GM13977 (cell line): ENCODE results near the gene FJX1.

Source experiments
- DNase-seq: peaks from one replicate; pipeline ENCODE4 v3.0.0; 2012; ENCODE audit warnings: low spot score
- in situ Hi-C: fragments of 300-500 bp; cut with MboI; formaldehyde crosslinking; loops from one replicate; pipeline ENCODE4 v1.12.0; 2022; ENCODE audit warnings: low sequenced_read_pairs, low pct_unique_long_range_greater_than_20kb, mixed read lengths, inconsistent platforms; ENCODE audit not compliant: unreplicated experiment
- TF ChIP-seq, protein P1 (sequence below): IDR thresholded peaks from 2 replicates; pipeline ENCODE4 v1.5.1; 2012; ENCODE audit warnings: mild to moderate bottlenecking, control low read depth; ENCODE audit not compliant: insufficient read depth; ENCODE audit errors: extremely low read depth, missing control alignments

FJX1 gene

GRCh38 chr11:35619855-35620640 lies 1.8 kb downstream of the FJX1 start:
- in situ Hi-C loops = loop anchor here (10.0 kb wide), 3 partner anchors 205 to 645 kb away; no protein-coding TSS in a partner anchor
- DNase-seq = peak; percentile 35
- TF ChIP-seq, protein P1, sequence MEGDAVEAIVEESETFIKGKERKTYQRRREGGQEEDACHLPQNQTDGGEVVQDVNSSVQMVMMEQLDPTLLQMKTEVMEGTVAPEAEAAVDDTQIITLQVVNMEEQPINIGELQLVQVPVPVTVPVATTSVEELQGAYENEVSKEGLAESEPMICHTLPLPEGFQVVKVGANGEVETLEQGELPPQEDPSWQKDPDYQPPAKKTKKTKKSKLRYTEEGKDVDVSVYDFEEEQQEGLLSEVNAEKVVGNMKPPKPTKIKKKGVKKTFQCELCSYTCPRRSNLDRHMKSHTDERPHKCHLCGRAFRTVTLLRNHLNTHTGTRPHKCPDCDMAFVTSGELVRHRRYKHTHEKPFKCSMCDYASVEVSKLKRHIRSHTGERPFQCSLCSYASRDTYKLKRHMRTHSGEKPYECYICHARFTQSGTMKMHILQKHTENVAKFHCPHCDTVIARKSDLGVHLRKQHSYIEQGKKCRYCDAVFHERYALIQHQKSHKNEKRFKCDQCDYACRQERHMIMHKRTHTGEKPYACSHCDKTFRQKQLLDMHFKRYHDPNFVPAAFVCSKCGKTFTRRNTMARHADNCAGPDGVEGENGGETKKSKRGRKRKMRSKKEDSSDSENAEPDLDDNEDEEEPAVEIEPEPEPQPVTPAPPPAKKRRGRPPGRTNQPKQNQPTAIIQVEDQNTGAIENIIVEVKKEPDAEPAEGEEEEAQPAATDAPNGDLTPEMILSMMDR = no peak

DNA sequence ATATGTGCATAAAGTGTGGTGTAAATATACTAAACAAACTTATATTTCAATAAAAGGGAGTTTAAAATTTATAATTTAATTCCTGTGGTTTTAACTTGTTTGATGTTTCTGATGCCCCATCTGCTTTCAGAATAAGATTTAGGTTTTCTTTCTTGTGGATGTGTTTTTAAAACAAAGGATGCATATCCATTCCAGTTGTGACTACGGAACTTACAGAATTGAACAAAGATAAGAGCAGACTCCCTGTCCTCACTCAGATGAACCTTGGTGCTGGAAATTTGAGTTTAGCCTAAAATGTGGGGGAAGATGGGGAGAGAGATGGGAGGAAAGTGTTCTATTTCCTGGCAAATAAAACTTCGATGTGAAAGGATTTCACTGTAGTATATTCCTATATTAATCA lies 2.5 kb downstream of the FJX1 start:
- no peak for DNase-seq
- TF ChIP-seq, protein P1 = no peak
- in situ Hi-C loops = no loop called here

DNA sequence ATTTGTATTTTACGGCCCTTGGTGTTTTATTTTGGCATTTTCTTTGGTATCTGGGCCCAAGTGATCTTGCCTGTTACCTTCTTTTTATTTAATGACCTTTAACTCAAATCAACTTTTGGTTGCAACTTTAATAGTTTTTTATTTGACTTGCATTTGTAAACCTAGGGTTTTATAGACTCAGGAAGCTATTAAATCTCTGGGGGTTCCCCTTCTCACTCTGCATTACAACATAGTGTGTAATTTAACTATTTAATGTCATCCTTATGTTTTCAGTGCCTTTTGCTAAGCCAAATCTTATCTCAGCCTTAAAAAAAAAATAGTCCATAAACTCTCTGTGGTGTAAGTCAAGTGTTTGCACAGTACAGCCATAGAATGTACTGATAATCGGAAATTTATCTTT lies 3.4 kb downstream of the FJX1 start:
- TF ChIP-seq, protein P1 = no peak
- in situ Hi-C loops = no loop called here
- no peak for DNase-seq

GRCh38 chr11:35622070-35622469 lies 3.8 kb downstream of the FJX1 start:
- in situ Hi-C loops = no loop called here
- no peak for DNase-seq

DNA sequence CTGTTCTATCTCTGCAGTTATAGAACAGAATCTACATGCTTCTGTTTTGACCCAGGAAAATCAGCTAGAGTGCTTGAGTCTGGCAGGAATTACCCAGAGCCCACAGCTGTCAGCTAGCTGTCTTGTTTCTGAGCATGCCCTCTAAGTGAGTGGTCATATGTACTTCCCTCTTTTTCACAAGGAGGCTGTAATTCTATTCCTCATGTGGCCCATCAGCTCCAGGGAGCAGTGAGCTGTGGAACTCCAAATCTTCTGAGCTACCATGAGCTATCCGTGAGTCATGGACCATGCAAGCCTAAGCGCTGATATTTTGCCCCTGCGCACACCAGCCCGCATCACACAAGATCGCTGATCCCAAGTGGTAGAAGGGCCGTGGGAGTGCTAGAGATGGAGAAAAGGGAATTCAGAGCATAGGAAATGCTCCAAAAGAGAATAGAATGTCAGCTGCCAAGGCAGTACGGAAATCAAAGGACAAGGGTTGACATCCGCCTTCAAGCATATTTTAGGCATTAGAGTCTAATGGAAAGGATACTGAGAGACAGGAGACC lies 5.4 kb downstream of the FJX1 start:
- DNase-seq = no peak
- TF ChIP-seq, protein P1 = no peak
- in situ Hi-C loops = no loop called here

More at GRCh38 chr11:35622070-35622469, 3.8 kb downstream of the FJX1 start:
- TF ChIP-seq, protein P1 = no peak

DNA sequence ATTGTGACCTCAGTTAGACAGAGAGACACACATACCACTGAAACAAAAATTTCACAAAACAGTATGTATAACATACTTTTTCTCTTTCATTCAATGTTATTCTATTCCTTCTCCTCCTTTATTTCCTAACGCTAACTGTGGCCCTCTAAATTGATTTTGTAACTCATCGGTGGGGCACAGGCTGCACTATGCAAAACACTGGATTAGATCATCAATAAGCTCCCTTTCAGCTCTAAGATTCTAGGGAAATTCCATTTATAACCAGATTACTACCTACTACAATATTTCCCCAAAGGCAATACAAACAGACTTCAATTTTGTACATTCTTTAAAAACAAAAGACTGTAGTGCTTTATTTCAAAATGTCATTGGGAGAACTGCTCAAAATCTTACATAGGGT lies 6.1 kb downstream of the FJX1 start:
- DNase-seq = peak; percentile 27
- in situ Hi-C loops = no loop called here
- TF ChIP-seq, protein P1 = no peak
